ENCODE data around the gene PARN.
A peak's percentile ranks its signal among the peaks of the same experiment; 100 is the strongest.
"Not testable (repeated sequence)": the region's sequence is repeated elsewhere in the genome, so short reads cannot be mapped to it uniquely, and the experiment has no call there.

Gene PARN

DNA sequence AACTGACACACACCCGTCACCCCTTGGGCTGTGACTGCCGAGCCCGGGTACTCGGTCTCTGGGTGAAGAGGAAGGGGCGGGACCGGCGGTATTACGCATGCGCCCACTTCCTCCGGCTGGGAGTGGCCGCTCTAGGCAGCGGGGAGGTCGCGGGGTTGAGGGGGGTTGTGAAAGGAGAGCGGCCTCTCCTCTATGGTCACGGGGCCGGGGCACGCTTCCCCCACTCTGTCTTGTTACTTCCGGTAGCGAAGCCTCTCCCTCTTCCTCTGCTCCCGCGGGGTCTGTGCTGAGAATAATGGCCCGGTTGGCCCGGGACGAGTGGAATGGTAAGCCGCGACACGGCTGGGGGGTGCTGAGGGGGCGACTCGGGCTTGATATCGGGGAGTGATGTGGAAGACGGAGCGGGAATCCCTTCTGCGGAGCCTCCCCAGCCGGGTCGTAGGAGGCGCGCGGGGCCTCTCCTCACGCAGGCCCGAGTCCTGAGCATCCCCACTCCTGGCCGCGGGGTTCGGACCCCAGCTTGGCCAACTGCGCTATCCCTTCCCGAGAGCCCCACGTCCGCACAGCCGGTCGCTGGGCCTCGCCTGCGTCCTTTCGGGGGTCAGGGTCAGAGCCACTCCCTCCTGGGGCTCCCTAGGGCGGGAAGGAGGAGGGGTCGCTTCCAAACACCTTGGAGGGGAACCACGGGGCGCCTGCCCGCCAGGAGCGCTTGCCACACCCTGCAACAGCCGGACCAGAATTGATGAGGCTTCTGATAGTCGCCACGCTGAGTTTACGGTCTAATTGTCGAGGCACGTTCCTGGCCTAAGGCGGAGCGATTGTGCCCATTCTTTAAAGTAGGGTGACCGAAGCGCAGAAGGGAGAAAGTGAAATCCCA, 2.9 kb upstream of the PARN start, which contains the start of gene BFAR:
Gene BFAR, plus strand, starts transcription at position 259 of the 877 bp plus-strand sequence. CDS start 11,396 bp downstream, outside the sequence.
- peak; percentile 61 to 99 (median 97) for DNase-seq

DNA sequence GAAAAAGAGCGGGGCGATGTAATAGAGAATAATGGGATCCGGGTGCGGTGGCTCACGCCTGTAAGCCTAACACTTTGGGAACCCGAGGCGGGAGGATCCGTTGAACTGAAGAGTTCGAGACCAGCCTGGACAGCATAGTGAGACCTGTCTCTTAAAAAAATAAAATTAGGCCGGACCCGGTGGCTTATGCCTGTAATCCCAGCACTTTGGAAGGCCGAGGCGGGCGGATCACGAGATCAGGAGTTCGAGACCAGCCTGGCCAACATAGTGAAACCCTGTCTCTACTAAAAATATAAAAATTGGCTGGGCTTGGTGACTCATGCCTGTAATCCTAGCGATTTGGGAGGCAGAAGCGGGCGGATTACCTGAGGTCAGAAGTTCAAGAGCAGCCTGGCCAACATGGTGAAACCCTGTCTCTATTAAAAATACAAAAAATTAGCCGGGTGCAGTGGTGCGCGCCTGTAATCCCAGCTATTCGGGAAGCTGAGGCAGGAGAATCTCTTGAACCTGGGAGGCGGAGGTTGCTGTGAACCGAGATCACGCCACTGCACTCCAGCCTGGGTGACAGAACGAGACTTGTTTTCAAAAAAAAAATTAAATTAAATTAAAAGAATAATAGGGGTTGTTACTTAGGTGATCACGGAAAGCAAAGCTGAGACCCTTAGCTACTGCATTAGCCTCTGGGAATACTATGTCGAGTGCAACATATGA, 715 bp upstream of the PARN start:
- DNase-seq: not testable (repeated sequence)

GRCh38 chr16:14629612-14629918, 495 bp downstream of the PARN start:
- peak in 3 of 56 donors; percentile 49 to 56 (median 49) for DNase-seq

DNA sequence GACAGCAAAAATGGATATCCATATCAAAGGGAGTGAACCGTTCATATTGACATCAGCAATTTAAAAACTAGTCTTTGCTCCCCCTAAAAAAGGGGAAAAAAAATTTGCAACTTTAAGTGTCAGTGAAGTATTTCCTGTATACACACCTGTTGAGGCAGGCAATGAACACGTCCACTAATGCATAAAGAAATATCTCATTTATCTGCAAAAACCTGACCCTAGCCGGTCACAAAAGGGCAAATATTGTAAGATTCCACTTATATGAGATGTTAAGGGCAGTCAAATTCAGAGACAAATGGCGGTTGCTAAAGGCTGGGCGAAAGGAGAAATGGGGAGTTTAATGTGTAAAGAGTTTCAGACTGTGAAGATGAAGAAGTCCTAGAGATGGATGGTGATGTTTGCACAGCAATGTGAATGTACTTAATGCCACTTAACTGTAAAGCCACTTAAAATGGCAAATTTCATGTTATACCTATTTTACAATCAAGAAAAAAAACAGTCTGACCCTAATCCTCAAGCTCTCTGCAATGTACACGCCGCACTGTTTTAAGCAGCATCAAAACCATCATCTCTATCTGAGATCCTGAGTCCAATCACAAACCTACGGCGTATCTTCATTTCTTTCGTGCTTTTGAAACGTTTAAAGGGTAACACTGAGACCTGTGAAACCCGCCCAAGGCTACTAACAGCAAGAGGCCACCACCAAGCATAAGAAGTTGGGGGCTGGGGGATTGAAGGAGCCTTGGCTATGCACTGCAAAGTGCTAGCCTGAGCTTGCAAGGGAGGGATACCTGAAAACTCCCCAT, 1.1 kb downstream of the PARN start:
- DNase-seq: no peak

DNA sequence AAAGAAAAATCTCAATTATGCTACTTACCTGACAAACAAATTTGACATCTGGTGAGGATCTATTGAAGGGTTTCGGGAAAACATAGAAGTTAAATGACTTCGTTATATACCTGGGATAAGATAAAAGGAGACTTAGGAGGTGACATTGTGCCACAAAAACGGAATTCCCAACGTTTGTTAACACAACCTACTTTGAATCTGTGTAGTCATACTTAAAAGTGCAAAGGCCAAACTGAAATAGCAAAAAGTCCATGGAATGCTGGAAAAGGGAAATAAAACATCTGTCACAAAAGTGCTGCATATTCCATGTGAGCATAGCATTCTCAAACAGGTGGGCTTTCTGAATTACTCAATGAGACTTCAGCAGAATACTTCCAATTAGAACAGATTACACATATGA, 3.0 kb downstream of the PARN start:
- no peak for DNase-seq

GRCh38 chr16:14618566-14618965, 11.5 kb downstream of the PARN start:
- DNase-seq: no peak

DNA sequence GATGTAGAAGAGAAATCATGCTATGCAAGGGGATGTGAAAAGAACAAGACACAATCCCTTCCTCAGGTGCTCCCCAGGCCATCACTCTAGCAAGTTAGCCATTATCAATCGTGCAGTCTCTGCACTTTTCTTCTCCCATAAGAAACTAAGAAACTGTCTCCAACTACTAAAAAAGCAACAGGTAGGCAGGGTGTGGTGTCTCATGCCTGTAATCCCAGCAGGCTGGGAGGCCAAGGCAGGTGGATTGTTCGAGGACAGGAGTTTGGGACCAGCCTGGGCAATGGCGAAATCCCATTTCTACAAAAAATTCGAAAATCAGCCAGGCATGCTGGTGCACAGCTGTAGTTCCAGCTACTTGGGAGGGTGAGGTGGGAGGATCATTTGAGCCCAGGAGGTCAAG, 13.8 kb downstream of the PARN start:
- no peak for DNase-seq

DNA sequence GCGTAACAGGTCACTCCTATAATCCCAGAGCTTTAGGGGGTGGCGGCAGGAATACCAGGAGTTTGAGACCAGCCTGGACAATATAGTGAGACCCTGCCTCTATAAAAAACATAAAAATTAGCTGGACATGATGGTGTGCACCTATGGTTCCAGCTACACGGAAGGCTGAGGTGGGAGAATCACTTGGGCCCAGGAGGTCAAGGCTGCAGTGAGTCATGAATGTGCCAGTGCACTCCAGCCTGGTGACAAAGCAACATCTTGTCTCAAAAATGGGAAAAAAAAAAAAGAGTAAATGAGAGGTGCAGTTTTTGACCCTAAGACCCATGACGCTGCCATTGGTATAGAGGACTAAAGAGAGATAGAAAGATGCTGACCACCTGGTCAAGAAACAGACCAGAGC, 16.1 kb downstream of the PARN start:
- DNase-seq: no peak

GRCh38 chr16:14611660-14612059, 18.4 kb downstream of the PARN start:
- no peak for DNase-seq

DNA sequence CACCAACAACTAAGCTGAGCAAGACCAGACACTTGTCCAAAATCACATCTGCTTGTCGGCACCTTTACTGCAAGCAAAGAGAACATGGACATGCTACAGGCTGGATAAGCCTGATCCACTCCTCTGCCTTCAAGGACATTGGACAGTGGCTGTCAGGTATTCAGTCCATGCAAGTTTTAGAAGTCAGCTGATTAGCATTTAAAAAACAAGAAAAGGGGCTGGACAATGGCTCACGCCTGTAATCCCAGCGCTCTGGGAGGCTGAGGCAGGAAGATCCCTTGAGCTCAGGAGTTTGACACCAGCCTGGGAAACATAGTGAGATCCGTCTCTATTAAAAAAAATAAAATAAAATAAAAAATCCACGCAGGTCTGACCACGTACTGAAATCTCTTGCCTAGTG, 20.3 kb downstream of the PARN start:
- DNase-seq: no peak

GRCh38 chr16:14608604-14609003, 21.5 kb downstream of the PARN start:
- no peak for DNase-seq

DNA sequence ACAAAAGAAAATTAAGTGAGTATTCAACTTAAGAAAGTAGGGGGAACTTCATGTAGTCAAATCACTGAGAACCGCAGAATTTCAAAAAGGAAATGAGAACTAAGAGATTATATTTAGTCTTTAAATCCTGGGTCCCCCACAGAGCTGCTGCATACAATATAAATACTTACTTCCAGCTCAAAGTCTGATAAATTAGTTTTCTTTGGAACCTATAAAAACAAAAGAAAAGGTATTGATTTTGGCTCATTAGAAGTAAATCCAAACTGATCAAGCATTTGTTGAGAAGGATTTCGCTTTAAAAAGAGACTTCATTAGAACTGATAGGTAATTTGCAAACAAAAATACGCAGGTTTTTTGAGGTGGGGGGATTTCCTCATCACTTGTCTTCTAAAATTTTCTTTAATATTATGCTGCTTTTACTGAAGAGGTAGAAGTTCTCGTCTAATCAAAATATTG, 21.9 kb downstream of the PARN start:
- DNase-seq: no peak

DNA sequence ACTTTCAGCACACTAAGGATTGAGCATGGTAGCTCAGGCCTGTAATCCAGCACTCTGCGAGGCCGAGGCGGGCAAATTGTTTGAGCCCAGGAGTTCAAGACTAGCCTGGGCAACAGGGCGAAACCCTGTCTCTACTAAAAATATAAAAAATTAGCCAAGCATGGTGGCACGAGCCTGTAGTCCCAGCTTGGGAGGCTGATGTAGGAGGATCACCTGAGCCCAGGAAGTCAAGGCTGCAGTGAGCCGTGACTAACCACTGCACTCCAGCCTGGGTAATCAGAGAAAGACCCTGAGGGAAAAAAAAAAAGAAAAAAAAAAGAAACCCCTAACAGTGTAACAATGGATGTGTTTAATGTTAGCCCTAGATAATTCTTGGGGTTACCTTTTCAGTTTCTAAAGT, 24.0 kb downstream of the PARN start:
- DNase-seq: no peak

GRCh38 chr16:14602443-14602963, 27.6 kb downstream of the PARN start:
- peak in 7 of 56 donors; percentile 2 to 28 (median 8) for DNase-seq

GRCh38 chr16:14600164-14600563, 29.9 kb downstream of the PARN start:
- no peak for DNase-seq

DNA sequence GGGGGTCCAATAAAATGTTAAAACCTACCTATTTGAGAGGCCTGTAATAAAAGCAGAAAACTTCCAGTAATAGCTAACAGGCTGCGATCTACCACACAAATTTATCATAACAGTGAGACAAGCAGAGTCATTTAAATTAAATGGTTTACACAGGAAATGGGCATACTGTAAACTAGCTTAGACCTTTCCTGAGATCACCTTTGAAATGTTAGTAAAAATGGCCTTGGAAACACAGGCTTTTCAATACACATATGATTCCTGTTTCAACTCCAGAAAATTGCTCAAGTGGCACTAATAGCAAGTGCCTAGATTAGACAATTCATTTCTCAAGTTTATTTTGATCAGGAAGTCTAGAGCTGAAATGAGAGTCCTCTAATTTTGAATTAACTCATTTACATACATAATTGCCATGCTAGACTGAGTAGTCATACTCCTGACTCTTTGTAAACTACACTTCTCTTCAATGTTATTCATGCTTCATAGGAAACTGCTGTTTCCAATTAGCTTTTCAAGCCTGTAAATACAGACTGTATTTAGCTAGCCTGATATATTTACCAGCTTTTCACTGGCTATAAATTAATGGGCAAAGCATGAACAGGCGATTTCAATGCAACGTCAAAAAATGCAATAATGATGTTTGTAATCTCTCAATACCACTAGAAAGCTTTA, 43.3 kb downstream of the PARN start:
- DNase-seq: no peak

DNA sequence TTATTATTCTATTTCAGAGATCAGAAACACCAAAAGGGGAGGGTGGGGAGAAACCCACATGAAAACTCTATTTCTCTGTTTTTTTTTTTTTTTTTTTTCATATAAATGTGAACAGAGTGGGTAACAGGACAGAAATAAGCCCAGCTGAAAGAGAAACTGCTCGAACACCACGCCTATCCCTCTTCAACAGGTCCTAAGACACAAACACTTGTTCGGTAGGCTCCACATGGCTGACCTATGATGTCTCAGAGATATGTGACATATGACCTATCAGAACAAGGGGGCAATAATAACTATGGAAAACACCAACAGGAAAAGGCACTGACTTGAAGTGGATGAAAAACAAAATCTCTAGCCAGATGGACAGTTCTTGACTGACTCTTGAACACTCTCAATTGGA, 44.8 kb downstream of the PARN start:
- DNase-seq: no peak

- DNase-seq: not testable (repeated sequence)
These were observed 49.1 kb downstream of the PARN start for GRCh38 chr16:14580926-14581325.

DNA sequence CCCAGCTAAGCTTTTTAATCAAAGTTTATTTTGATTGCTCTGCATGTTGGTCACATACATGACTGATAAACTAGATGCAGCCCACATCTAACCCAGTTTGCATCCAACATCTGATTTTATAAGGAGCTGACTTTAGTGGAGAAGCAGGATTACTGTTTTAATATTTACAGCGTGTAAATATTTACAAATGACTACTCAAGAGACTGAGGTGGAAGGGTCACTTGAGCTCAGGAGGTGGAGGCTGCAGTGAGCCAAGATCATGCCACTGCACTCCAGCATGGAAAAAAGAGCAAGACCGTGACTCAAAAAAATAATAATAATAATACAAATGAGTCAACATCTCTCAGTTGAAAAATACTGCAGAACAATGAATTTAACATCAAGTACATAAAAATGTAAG, 50.8 kb downstream of the PARN start:
- DNase-seq: no peak

DNA sequence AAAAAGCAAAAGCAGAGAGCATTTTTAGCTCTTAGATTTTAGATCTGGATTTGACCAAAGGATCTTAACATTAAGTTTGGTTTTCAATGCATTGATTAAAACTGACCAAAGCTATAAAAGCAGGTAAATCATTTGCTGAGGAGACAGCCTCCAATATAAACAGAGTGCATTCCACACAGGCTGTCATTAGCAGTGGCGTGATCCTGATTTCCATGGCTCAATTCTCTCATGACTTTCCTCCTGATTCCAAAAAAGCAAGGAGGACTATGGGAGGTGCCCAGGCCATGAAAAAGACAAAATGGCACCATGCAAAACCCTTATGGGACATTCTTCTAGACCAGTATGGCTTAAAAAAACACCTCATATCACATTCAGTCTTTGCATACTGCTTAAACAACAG, 53.5 kb downstream of the PARN start:
- no peak for DNase-seq

- no peak for DNase-seq
These were observed 54.0 kb downstream of the PARN start for GRCh38 chr16:14576069-14576468.
